ENCODE data around the gene STAMBPL1. TPM values are rescaled to one million over a fixed set of nuclear protein-coding genes. Genes with fewer than 3 reads are reported as not detected.

STAMBPL1 gene
- total RNA-seq, 1 donor from 2014 or later, result 2.9 TPM

DNA sequence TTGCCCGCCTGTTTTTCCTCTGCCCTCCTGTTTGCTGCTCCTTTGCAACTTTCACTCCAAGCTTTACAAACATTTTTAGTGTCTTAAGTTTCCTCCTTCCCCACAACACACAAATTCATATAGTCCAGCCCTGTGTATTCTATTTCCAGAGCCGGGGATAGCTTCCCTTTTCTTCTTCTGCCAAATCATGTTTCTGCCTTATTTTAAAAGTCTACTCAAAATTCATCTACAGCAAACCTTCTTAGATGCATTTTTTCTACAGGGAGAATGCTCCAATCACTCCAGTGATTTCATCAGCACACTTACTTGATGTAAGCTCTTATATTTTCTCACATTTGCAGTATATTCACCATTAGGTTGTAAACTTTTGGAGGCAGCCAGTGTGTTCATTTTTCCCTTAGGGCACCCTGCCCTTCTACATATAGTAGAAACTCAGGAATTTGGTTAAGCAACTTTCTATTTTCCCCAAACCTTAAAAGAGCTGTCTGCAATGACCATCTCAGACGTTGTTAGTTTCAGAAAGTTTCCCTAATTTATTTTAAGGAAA, 84.9 kb downstream of the STAMBPL1 start:
- no peak for DNase-seq (ENCODE audit: low spot score)
- intact Hi-C loops (cut with DNase I), result no loop called here

DNA sequence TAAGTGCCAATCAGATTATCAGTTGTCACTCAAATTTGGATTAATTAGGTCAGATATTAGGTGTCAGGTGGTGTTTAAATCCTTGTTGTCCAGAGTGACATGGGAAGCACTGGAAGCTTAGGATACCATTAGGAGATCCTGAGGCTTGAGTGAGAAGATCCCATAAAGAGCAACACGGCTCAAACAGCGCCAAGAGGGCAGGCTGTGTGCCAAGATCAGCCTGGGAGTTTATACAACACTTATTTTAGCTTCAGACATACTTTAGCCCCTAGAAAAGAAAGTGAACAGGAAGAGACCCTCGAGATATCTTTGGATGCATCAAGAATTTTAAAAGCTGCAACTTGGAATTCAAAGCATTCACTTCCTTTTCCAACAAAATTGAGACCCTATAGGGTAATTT, 86.8 kb downstream of the STAMBPL1 start:
- intact Hi-C loops (cut with DNase I), result no loop called here
- DNase-seq (ENCODE audit: low spot score), result no peak

DNA sequence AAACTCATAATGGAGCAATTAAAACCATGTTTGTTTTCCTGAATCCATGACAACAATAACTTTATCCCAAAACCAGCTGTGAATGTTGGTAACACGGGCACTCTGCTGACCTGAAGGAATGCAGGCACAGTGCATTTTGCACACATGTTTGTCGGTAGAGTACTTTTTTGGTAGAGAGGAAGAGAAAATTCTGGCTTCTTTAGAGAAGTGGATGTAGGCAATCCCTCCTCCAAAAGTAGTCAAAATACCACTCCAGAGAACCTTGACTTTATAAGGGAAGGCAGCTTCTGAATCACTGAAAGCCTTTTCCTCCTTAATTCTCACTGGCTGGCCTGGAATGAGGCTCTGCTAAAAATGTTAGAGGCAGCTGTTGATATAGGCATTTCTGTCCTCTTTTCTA, 88.3 kb downstream of the STAMBPL1 start:
- DNase-seq (ENCODE audit: low spot score), result no peak
- intact Hi-C loops (cut with DNase I), result no loop called here

DNA sequence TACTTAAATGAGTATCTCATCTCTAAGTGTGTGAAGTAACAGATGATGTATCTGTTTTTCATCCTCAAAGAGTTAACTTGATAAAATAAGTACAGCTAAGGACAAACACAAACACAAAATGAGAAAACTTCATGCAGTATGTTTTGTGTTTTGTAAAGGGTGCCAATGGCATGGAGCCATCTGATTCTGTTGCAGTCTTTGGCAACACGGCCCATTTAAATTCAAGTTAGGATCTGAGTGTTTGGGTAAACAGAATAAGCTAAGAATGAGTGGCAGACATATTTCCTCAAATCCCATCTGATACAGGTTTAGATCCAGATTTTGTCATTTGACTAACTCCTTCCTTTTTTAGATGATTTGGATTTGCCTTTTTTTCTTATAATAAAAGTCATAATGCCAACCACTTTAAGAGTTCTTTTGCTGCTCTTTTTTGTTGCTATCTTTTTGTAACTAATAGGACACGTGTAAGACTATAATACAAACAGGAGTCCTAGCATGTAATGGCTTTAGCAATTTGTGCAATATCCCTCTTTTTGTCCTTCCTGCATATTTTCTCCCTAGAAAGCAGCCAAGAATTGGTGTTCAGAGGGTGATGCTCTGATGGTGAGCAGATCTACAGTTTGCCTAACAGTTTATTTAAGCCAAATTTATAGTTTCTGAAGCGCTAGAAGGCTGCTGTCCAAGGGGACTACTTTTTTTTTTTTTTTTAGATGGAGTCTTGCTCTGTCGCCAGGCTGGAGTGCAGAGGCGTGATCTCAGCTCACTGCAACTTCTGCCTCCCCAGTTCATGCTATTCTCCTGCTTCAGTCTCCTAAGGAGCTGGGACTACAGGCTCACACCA, 91.4 kb downstream of the STAMBPL1 start:
- intact Hi-C loops (cut with DNase I), result no loop called here
- no peak for DNase-seq (ENCODE audit: low spot score)

Other genes with a start within 250 kb of the STAMBPL1 start
- not detected for gene LIPF, start 215.8 kb upstream of the STAMBPL1 start, total RNA-seq
- not detected for gene LIPK, start 174.0 kb upstream of the STAMBPL1 start, total RNA-seq
- gene LIPN, start 120.2 kb upstream of the STAMBPL1 start, total RNA-seq, result not detected
- gene LIPM, start 77.5 kb upstream of the STAMBPL1 start, total RNA-seq, result not detected
- 0.13 TPM for gene ANKRD22, start 28.4 kb upstream of the STAMBPL1 start, total RNA-seq
- gene ACTA2, start 72.5 kb downstream of the STAMBPL1 start, total RNA-seq, result 162 TPM
- 5.1 TPM for gene FAS, start 110.6 kb downstream of the STAMBPL1 start, total RNA-seq